ENCODE results near the gene CD247.

Gene CD247

GRCh38 chr1:167542109-167543032 is 24.0 kb upstream of the CD247 start:
- DNase-seq (ENCODE audit: low spot score): no peak

- DNase-seq (ENCODE audit: low spot score): no peak
Observed at GRCh38 chr1:167541610-167542009, 23.3 kb upstream of the CD247 start.

GRCh38 chr1:167541003-167541402 is 22.7 kb upstream of the CD247 start:
- DNase-seq (ENCODE audit: low spot score): no peak

- no peak for DNase-seq (ENCODE audit: low spot score)
Observed at GRCh38 chr1:167538657-167539056, 20.3 kb upstream of the CD247 start.

- peak; percentile 70 for DNase-seq (ENCODE audit: low spot score)
Observed at GRCh38 chr1:167533851-167534300, 15.5 kb upstream of the CD247 start.

GRCh38 chr1:167532964-167533824 is 14.9 kb upstream of the CD247 start:
- DNase-seq (ENCODE audit: low spot score): no peak

GRCh38 chr1:167532375-167532774 is 14.0 kb upstream of the CD247 start:
- no peak for DNase-seq (ENCODE audit: low spot score)

- no peak for DNase-seq (ENCODE audit: low spot score)
Observed at GRCh38 chr1:167529829-167530474, 11.6 kb upstream of the CD247 start.

- DNase-seq (ENCODE audit: low spot score): no peak
Observed at GRCh38 chr1:167528057-167528728, 9.9 kb upstream of the CD247 start.

- no peak for DNase-seq (ENCODE audit: low spot score)
Observed at GRCh38 chr1:167526667-167527383, 8.5 kb upstream of the CD247 start.

- DNase-seq (ENCODE audit: low spot score): no peak
Observed at GRCh38 chr1:167524651-167525050, 6.3 kb upstream of the CD247 start.

GRCh38 chr1:167522246-167522645 is 3.9 kb upstream of the CD247 start:
- DNase-seq (ENCODE audit: low spot score): no peak

- peak; percentile 37 for DNase-seq (ENCODE audit: low spot score)
Observed at GRCh38 chr1:167520711-167521206, 2.4 kb upstream of the CD247 start.

GRCh38 chr1:167517535-167518330 is 596 bp downstream of the CD247 start:
- DNase-seq (ENCODE audit: low spot score): peak; percentile 91

- DNase-seq (ENCODE audit: low spot score): peak; percentile 62
Observed at GRCh38 chr1:167516404-167517388, 1.6 kb downstream of the CD247 start.

- DNase-seq (ENCODE audit: low spot score): no peak
Observed at GRCh38 chr1:167515893-167516321, 2.4 kb downstream of the CD247 start.

GRCh38 chr1:167515461-167515860 is 2.9 kb downstream of the CD247 start:
- no peak for DNase-seq (ENCODE audit: low spot score)

- DNase-seq (ENCODE audit: low spot score): peak; percentile 54
Observed at GRCh38 chr1:167514288-167514687, 4.0 kb downstream of the CD247 start.

All from CD4-positive, alpha-beta T cell treated with Interleukin-2 at 100 ng/mL for 4 hours (primary cell).